Parathyroid adenoma (tissue), 2 donors: Measurements from ENCODE around the gene P2RX3.

ENCODE experiments used
- H2AFZ ChIP-seq: fragments of 300-600 bp; sonication (generic); one replicate; pipeline ENCODE4 v1.7.0; 2017; ENCODE audit warnings: antibody characterized with exemption, mild to moderate bottlenecking
- H3K27ac ChIP-seq: fragments of 300-600 bp; sonication (generic); one replicate; pipeline ENCODE4 v1.7.0; 2017
- H3K27me3 ChIP-seq: fragments of 300-600 bp; sonication (generic); one replicate; pipeline ENCODE4 v1.7.0; 2017; ENCODE audit warnings: low read length; ENCODE audit not compliant: control insufficient read depth, insufficient read depth
- H3K36me3 ChIP-seq: fragments of 300-600 bp; sonication (generic); one replicate; pipeline ENCODE4 v1.7.0; 2017; ENCODE audit warnings: low read length; ENCODE audit not compliant: control insufficient read depth, insufficient read depth
- H3K4me1 ChIP-seq: fragments of 300-600 bp; sonication (generic); one replicate; pipeline ENCODE4 v1.7.0; 2017; ENCODE audit warnings: control low read depth
- H3K4me2 ChIP-seq: fragments of 300-600 bp; sonication (generic); one replicate; pipeline ENCODE4 v1.7.0; 2017; ENCODE audit warnings: low read length
- H3K4me3 ChIP-seq: fragments of 300-600 bp; sonication (generic); one replicate; pipeline ENCODE4 v1.7.0; 2017; ENCODE audit warnings: low read depth, low read length
- H3K79me2 ChIP-seq: fragments of 300-600 bp; sonication (generic); one replicate; pipeline ENCODE4 v1.7.0; 2017; ENCODE audit warnings: control low read depth
- H3K9ac ChIP-seq: fragments of 300-600 bp; sonication (generic); one replicate; pipeline ENCODE4 v1.7.0; 2017; ENCODE audit warnings: mild to moderate bottlenecking
- H3K9me3 ChIP-seq: fragments of 300-600 bp; sonication (generic); one replicate; pipeline ENCODE4 v1.7.0; 2017; ENCODE audit warnings: low read length; ENCODE audit not compliant: control insufficient read depth
- CTCF ChIP-seq: fragments of 300-600 bp; sonication (generic); IDR thresholded peaks from one replicate; pipeline ENCODE4 v1.7.0; 2017; ENCODE audit warnings: antibody characterized with exemption, mild to moderate bottlenecking
- donor health status: primary hyperparathyroidism.

P2RX3 gene

GRCh38 chr11:57303280-57303989 is 34.7 kb upstream of the P2RX3 start:
- Histone ChIP-seq H3K4me1 (peaks cover 3% of the 10 kb centered on the region), H3K27me3 (no peaks in the 10 kb centered on the region), H3K4me3 (no peak overlapping the region), H3K9ac (no peak overlapping the region), H3K4me2 (no peak overlapping the region), H2AFZ (no peak overlapping the region), H3K9me3 (no peaks in the 10 kb centered on the region), H3K79me2 (peaks cover 3% of the 10 kb centered on the region), H3K27ac (no peak overlapping the region), H3K36me3 (no peaks in the 10 kb centered on the region)
- TF ChIP-seq CTCF, result no peak

GRCh38 chr11:57303990-57304579 is 34.1 kb upstream of the P2RX3 start:
- H3K27me3 ChIP-seq, result no peaks in the 10 kb centered on the region
- no peaks in the 10 kb centered on the region for H3K9me3 ChIP-seq
- no peak for TF ChIP-seq CTCF
- no peaks in the 10 kb centered on the region for H3K36me3 ChIP-seq
- no peak overlapping the region for H3K9ac ChIP-seq
- H3K4me3 ChIP-seq, result no peak overlapping the region
- no peak overlapping the region for H3K4me2 ChIP-seq
- no peak overlapping the region for H2AFZ ChIP-seq
- H3K4me1 ChIP-seq, result peaks cover 3% of the 10 kb centered on the region
- peaks cover 3% of the 10 kb centered on the region for H3K79me2 ChIP-seq
- no peak overlapping the region for H3K27ac ChIP-seq

GRCh38 chr11:57305523-57305922 is 32.6 kb upstream of the P2RX3 start:
- Histone ChIP-seq H3K4me1 (peaks cover 3% of the 10 kb centered on the region), H3K9ac (no peak overlapping the region), H2AFZ (no peak overlapping the region), H3K36me3 (no peaks in the 10 kb centered on the region), H3K27me3 (no peaks in the 10 kb centered on the region), H3K9me3 (no peaks in the 10 kb centered on the region), H3K27ac (no peak overlapping the region), H3K4me2 (no peak overlapping the region), H3K79me2 (peaks cover 3% of the 10 kb centered on the region), H3K4me3 (no peak overlapping the region)
- no peak for TF ChIP-seq CTCF

GRCh38 chr11:57306161-57306876 is 31.8 kb upstream of the P2RX3 start:
- peaks cover 3% of the 10 kb centered on the region for H3K79me2 ChIP-seq
- H3K4me3 ChIP-seq, result no peak overlapping the region
- H3K36me3 ChIP-seq, result no peaks in the 10 kb centered on the region
- TF ChIP-seq CTCF, result no peak
- H3K9me3 ChIP-seq, result no peaks in the 10 kb centered on the region
- no peak overlapping the region for H3K4me2 ChIP-seq
- no peaks in the 10 kb centered on the region for H3K27me3 ChIP-seq
- H3K4me1 ChIP-seq, result peaks cover 8% of the 10 kb centered on the region
- H3K9ac ChIP-seq, result no peak overlapping the region
- H2AFZ ChIP-seq, result no peak overlapping the region
- no peak overlapping the region for H3K27ac ChIP-seq
